ENCODE data around the gene ATP2B3.

GRCh38 chrX:153519569-153520286, 2.3 kb downstream of the ATP2B3 start:
- TF ChIP-seq CTCF (IDR thresholded peaks at IDR 0.05 in 4 of 5, conservative IDR thresholded peaks at IDR 0.05 in 1 of 5) (no peak), POLR2A (IDR thresholded peaks at IDR 0.05) (no peak)
